HepG2 (cell line): Measurements from ENCODE around the gene HDAC5. TPM values are rescaled to one million over a fixed set of nuclear protein-coding genes. Genes with fewer than 3 reads are reported as not detected.

ENCODE experiments used
- CTCF ChIP-seq: sonication (generic); formaldehyde crosslinking; IDR thresholded peaks from 2 replicates; pipeline ENCODE4 v1.5.0; 2020; ENCODE audit warnings: mild to moderate bottlenecking, missing genetic modification reagents, moderate library complexity
- GABPA ChIP-seq, 2 experiments: IDR thresholded peaks; 2 replicates each; pipeline ENCODE4 v1.6.1; 2011 to 2016; ENCODE audit warnings: low read depth in 2 of 2, low read length in 1 of 2, missing biosample characterization in 1 of 2, missing genetic modification characterization in 1 of 2
- HDAC1 ChIP-seq: sonication (generic); formaldehyde crosslinking; IDR thresholded peaks from 2 replicates; pipeline ENCODE4 v1.5.1; 2020; ENCODE audit warnings: mild to moderate bottlenecking, missing genetic modification reagents
- JUN ChIP-seq: sonication (generic); formaldehyde crosslinking; IDR thresholded peaks from 2 replicates; pipeline ENCODE4 v1.4.0; 2020; ENCODE audit warnings: mild to moderate bottlenecking, missing genetic modification reagents
- KDM6A ChIP-seq: IDR thresholded peaks from 2 replicates; pipeline ENCODE4 v1.6.1; 2016; ENCODE audit warnings: low read depth
- KLF12 ChIP-seq: sonication (generic); formaldehyde crosslinking; IDR thresholded peaks from 2 replicates; pipeline ENCODE4 v1.4.0; 2020; ENCODE audit warnings: missing genetic modification reagents, borderline replicate concordance
- MAX ChIP-seq: IDR thresholded peaks from 2 replicates; pipeline ENCODE4 v1.6.1; 2012; ENCODE audit warnings: inconsistent platforms
- MAZ ChIP-seq, 2 experiments: sonication (generic) in 1 of 2; formaldehyde crosslinking in 1 of 2; IDR thresholded peaks; 2 replicates each; pipeline versions ENCODE4 v1.5.0 to v1.6.1; 2012 to 2020; ENCODE audit warnings: low read depth in 2 of 2, mild to moderate bottlenecking in 2 of 2, borderline replicate concordance in 1 of 2, improper control_type of control experiment in 1 of 2, low read length in 1 of 2, missing genetic modification reagents in 1 of 2, moderate library complexity in 1 of 2
- MTA3 ChIP-seq: sonication (generic); formaldehyde crosslinking; IDR thresholded peaks from 2 replicates; pipeline ENCODE4 v1.4.0; 2020; ENCODE audit warnings: missing genetic modification reagents
- MYPOP ChIP-seq: sonication (generic); formaldehyde crosslinking; IDR thresholded peaks from 2 replicates; pipeline ENCODE4 v1.8.1; 2023; ENCODE audit warnings: mild to moderate bottlenecking, moderate library complexity, missing genetic modification reagents
- PRDM10 ChIP-seq: sonication (generic); formaldehyde crosslinking; IDR thresholded peaks from 2 replicates; pipeline ENCODE4 v1.4.0; 2020; ENCODE audit warnings: low read depth, missing genetic modification reagents
- STAT6 ChIP-seq: sonication (generic); formaldehyde crosslinking; IDR thresholded peaks from 2 replicates; pipeline ENCODE4 v1.4.0; 2020; ENCODE audit warnings: missing genetic modification reagents, mild to moderate bottlenecking, borderline replicate concordance
- XRCC5 ChIP-seq: fragments of 200-400 bp; formaldehyde crosslinking; optimal IDR thresholded peaks from 2 replicates; pipeline ENCODE3; 2017; ENCODE audit warnings: mild to moderate bottlenecking, low read length
- ZBTB3 ChIP-seq: sonication (generic); formaldehyde crosslinking; IDR thresholded peaks from 2 replicates; pipeline ENCODE4 v1.4.0; 2020; ENCODE audit warnings: low read depth, mild to moderate bottlenecking, moderate library complexity, missing genetic modification reagents, borderline replicate concordance
- ZMYM2 ChIP-seq: sonication (generic); formaldehyde crosslinking; IDR thresholded peaks from 2 replicates; pipeline ENCODE4 v1.8.0; 2022; ENCODE audit warnings: mild to moderate bottlenecking, missing genetic modification reagents
- ZNF136 ChIP-seq: sonication (generic); formaldehyde crosslinking; IDR thresholded peaks from 2 replicates; pipeline ENCODE4 v1.8.1; 2022; ENCODE audit warnings: low read depth, mild to moderate bottlenecking, moderate library complexity, missing genetic modification reagents
- ZNF225 ChIP-seq: sonication (generic); formaldehyde crosslinking; IDR thresholded peaks from 2 replicates; pipeline ENCODE4 v1.4.0; 2020; ENCODE audit warnings: mild to moderate bottlenecking, missing genetic modification reagents
- ZNF274 ChIP-seq: sonication (generic); formaldehyde crosslinking; IDR thresholded peaks from 2 replicates; pipeline ENCODE4 v1.5.1; 2020; ENCODE audit warnings: mild to moderate bottlenecking, missing genetic modification reagents
- ZNF563 ChIP-seq: sonication (generic); formaldehyde crosslinking; IDR thresholded peaks from 2 replicates; pipeline ENCODE4 v1.8.0; 2022; ENCODE audit warnings: mild to moderate bottlenecking, moderate library complexity, missing genetic modification reagents
- ZNF782 ChIP-seq: sonication (generic); formaldehyde crosslinking; IDR thresholded peaks from 2 replicates; pipeline ENCODE4 v1.4.0; 2020; ENCODE audit warnings: missing genetic modification reagents, mild to moderate bottlenecking, borderline replicate concordance
- ZSCAN20 ChIP-seq: sonication (generic); formaldehyde crosslinking; IDR thresholded peaks from 2 replicates; pipeline ENCODE4 v1.4.0; 2020; ENCODE audit warnings: missing genetic modification reagents, mild to moderate bottlenecking, borderline replicate concordance
- polyA plus RNA-seq, 8 experiments: library from polyadenylated mRNA; depleted of rRNA in 3 of 8; stranded (reverse) in 7 of 8; unstranded in 1 of 8; fragments of >200 nt; fragmentation: Illumina TruSeq in 4 of 8; extraction: Trizol in 4 of 8; gene quantifications; 2 replicates each; pipeline versions ENCODE4 v1.2.1 to v1.2.3, GENCODE V29; 2011 to 2016; ENCODE audit warnings: low read depth in 4 of 8, missing spikeins in 1 of 8, mixed read lengths in 1 of 8; ENCODE audit not compliant: insufficient read depth in 1 of 8
- total RNA-seq, 5 experiments: library from RNA; depleted of rRNA; stranded (reverse); fragments of >200 nt; fragmentation: Illumina TruSeq; extraction: Trizol; gene quantifications; 2 replicates each; pipeline ENCODE4 v1.2.3, GENCODE V29; 2016; ENCODE audit warnings: low read depth in 1 of 5

Gene HDAC5
- total and polyA plus RNA-seq, 2 of the 13 experiments (the other 11 are each of a cell fraction or from before 2014, with no cell fraction given) = 46.4 to 85.4 TPM

- no peak for TF ChIP-seq XRCC5
- TF ChIP-seq ZNF782 (CRISPR knock-in tag) = no peak
- no peak for TF ChIP-seq PRDM10
- no peak for TF ChIP-seq CTCF (CRISPR knock-in tag)
- no peak for TF ChIP-seq MYPOP (CRISPR knock-in tag)
- TF ChIP-seq GABPA (IDR thresholded peaks at IDR 0.05; ENCODE audit: low read depth, low read length) = no peak
- no peak for TF ChIP-seq GABPA (CRISPR knock-in tag; IDR thresholded peaks at IDR 0.05; ENCODE audit: low read depth)
- TF ChIP-seq ZMYM2 (CRISPR knock-in tag) = no peak
- no peak for TF ChIP-seq MAX
- TF ChIP-seq KLF12 (CRISPR knock-in tag) = peak; percentile 71; the same call in 1 of the 2 replicates
- TF ChIP-seq STAT6 (CRISPR knock-in tag) = no peak
- no peak for TF ChIP-seq MTA3 (CRISPR knock-in tag)
- no peak for TF ChIP-seq ZNF563 (CRISPR knock-in tag)
- TF ChIP-seq ZNF274 (CRISPR knock-in tag) = no peak
- no peak for TF ChIP-seq JUN (CRISPR knock-in tag)
- no peak for TF ChIP-seq MAZ (IDR thresholded peaks at IDR 0.05; ENCODE audit: borderline replicate concordance, low read depth, low read length)
- no peak for TF ChIP-seq MAZ (CRISPR knock-in tag; IDR thresholded peaks at IDR 0.05; ENCODE audit: low read depth)
- TF ChIP-seq ZNF136 (CRISPR knock-in tag) = no peak
- no peak for TF ChIP-seq HDAC1 (CRISPR knock-in tag)
- no peak for TF ChIP-seq ZNF225 (CRISPR knock-in tag)
- TF ChIP-seq ZSCAN20 (CRISPR knock-in tag) = no peak
- no peak for TF ChIP-seq ZBTB3
- no peak for TF ChIP-seq KDM6A (CRISPR knock-in tag)
Observed at GRCh38 chr17:44071198-44071520, 52.3 kb downstream of the HDAC5 start (continued).
